ENCODE results near the gene IARS1.

IARS1 gene

GRCh38 chr9:92295240-92295790, 1.8 kb upstream of the IARS1 start:
- no peak for DNase-seq (ENCODE audit: low read depth)

DNA sequence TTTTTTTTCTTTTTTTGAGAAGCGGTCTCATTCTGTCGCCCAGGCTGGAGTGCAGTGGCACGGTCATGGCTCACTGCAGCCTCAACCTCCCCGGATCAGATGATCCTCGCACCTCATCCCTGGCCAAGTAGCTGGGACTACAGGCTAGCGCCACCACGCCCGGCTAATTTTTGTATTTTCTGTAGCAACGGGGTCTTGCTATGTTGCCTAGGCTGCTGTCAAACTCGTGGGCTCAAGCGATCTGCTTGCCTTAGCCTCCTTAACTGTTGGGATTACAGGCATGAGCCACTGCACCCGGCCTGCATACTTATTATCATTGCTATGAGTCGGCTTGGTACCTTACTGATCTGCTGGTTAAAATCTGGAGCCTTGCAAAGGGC, 790 bp upstream of the IARS1 start:
- DNase-seq (ENCODE audit: low read depth) = no peak

DNA sequence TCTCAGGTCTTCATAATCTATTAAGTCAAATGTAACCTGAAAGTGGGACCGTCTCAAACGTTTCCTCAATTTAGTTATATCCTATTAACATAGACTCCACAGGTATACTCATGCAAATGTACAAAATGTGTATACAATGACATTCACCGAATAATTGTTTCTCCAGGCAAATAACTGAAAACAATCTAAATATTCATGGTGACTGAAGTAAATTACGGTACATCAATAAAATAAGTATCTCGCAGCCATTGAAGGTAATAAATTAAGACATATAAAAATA, 482 bp downstream of the IARS1 start:
- DNase-seq (ENCODE audit: low read depth) = no peak

GRCh38 chr9:92292338-92293074, 991 bp downstream of the IARS1 start:
- no peak for DNase-seq (ENCODE audit: low read depth)

DNA sequence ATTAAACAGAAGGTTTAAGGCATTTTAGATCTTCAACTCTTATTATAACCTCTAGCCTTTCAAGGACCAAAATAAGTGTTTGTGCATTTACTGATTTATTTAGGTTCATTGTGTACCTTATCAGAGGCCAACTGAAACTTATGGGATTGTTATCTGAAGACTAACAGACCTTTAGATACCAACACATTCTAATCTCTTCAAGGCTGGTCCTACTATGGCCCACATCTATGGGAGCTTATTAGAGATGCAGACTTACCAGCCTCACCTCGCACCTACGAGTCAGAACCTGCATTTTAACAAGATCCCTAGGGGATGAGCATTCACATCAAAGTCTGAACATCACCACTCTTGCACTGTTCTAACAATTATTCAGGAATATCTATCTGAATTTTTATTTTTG, 1.9 kb downstream of the IARS1 start:
- no peak for DNase-seq (ENCODE audit: low read depth)

GRCh38 chr9:92290785-92291429, 2.6 kb downstream of the IARS1 start:
- no peak for DNase-seq (ENCODE audit: low read depth)

DNA sequence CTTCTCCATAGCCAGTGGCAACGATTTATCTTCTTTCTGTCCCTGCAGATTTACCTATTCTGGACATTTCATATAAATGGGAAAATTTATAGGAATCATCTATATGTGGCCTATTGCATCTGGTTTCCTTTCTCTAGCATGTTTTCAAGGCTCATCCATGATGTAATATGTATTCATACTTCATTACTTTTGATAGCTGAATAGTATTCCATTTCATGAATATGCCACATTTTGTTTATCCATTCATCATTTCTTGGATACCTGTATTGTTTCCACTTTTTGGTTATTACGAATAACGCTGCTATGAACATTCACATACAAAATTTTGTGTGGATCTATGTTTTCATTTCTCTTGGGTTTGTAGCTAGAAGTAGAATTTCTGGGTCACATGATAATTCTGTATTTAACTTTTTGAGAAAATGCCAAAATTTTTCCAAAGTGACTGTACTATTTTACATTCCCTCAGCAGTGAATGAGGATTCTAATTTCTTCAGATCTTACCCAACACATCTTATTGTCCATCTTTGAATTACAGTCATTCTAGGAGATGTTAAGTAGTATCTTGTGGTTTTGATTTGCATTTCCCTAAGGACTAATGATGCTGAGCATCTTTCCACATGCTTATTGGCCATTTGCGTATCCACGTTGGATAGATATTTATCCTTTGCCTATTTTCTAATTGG, 3.6 kb downstream of the IARS1 start:
- no peak for DNase-seq (ENCODE audit: low read depth)

GRCh38 chr9:92279302-92279701, 14.2 kb downstream of the IARS1 start:
- no peak for DNase-seq (ENCODE audit: low read depth)

DNA sequence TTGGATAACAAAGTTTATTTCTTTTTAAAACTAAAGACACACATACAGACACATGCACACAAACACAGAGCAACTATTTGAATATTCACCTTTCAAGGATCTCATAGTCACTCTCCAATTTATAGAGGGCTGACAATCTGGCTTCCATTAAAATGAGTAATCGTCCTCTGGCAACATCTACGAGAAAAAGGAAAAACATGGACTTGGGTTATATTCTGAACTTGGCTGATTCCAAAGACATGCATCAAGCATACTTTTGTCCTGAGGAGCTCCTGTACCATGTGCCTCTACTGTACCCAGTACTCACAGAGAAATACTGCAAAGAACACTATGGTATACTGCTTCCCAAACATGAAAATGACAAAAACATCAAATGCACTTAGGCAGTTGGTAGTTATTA, 15.4 kb downstream of the IARS1 start:
- no peak for DNase-seq (ENCODE audit: low read depth)

GRCh38 chr9:92276331-92277032, 17.0 kb downstream of the IARS1 start:
- no peak for DNase-seq (ENCODE audit: low read depth)

GRCh38 chr9:92275541-92275940, 18.0 kb downstream of the IARS1 start:
- no peak for DNase-seq (ENCODE audit: low read depth)

DNA sequence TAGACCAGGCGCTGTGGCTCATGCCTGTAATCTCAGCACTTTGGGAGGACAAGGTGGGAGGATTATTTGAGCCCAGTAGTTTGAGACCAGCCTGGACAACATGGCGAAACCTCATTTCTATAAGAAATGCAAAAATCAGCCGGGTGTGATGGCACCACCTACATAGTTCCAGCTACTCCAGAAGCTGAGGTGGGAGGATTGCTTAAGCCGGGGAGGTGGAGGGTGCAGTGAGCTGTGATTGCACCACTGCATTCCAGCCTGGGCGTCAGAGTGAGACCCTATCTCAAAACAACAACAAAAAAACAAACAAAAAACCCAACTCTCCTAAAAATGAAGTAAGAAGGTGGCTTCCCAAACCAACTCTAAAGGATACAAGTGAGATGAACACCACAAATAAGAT, 23.0 kb downstream of the IARS1 start:
- no peak for DNase-seq (ENCODE audit: low read depth)

DNA sequence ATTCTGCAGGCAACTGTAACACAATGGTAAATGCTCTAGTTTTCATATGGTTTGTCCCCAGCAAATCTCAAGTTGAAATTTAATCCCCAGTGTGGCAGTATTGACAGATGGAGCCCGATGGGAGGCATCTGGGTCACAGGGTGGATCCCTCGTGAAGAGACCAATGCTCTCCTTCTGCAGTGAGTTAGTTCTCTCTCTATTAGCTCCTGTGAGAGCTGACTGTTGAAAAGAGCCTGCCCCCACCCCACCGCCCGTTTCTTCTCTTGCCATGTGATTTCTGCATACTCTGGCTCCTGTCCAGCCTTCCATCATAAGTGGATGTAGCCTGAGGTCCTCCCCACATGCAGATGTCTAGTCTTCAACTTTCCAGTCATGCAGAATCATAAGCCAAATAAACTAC, 27.0 kb downstream of the IARS1 start:
- DNase-seq (ENCODE audit: low read depth) = no peak

DNA sequence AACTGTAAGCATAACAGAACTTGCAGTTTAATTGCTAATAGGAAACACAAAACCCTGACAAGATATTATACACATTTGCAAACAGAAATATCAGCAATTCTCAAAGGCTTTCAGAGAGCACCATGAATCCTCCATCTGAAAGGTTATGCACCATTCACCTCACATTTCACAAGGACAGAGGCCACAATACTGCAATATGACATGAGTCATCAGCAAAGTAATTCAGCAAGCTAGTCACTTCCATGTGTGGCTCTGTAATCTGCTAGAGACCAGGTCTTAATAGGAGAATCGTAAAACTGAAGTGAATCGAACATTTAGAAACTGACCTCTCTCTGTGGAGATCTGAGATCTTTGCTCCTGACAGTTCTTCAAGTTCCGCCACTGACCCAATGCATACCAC, 28.3 kb downstream of the IARS1 start:
- DNase-seq (ENCODE audit: low read depth) = no peak

DNA sequence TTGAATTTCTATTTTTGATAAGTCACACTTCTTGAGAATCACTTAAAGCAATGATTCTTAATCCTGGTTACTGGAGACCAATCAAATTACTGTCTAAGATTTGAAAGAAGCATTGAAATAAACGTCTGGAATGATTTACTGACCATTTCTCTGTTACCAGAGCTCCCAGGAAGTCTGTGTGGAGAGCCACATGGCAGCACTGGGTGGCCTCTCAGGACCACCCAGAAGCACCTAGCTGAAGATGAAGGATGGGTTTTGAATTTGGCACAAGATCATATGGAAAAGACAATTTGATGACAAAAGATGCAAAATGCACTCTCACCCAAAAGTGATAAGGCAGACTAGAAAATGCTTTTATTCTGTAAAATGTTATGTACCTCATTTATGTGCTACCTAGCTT, 30.4 kb downstream of the IARS1 start:
- DNase-seq (ENCODE audit: low read depth) = no peak

GRCh38 chr9:92257327-92257726, 36.2 kb downstream of the IARS1 start:
- no peak for DNase-seq (ENCODE audit: low read depth)

GRCh38 chr9:92254381-92255337, 38.8 kb downstream of the IARS1 start:
- no peak for DNase-seq (ENCODE audit: low read depth)

DNA sequence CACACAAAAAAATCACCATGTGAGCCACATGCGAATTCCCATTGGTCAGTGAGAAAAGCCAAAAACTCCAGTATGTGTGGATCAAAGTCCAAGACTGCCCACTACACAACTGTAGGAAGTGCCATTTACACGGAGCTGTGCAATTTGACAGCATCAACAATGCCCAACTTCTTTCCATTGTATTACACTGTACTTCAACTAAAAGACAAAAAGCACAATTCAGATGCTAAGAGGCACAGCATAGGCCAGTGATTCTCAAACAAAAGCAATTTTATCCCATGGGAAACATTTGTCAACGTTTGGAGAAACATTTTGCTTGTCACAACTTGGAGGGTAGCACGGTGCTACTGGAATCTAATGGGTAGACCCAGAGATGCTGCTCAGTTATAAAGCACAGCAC, 39.8 kb downstream of the IARS1 start:
- no peak for DNase-seq (ENCODE audit: low read depth)

GRCh38 chr9:92247981-92248380, 45.5 kb downstream of the IARS1 start:
- no peak for DNase-seq (ENCODE audit: low read depth)

GRCh38 chr9:92247296-92247695, 46.2 kb downstream of the IARS1 start:
- no peak for DNase-seq (ENCODE audit: low read depth)

DNA sequence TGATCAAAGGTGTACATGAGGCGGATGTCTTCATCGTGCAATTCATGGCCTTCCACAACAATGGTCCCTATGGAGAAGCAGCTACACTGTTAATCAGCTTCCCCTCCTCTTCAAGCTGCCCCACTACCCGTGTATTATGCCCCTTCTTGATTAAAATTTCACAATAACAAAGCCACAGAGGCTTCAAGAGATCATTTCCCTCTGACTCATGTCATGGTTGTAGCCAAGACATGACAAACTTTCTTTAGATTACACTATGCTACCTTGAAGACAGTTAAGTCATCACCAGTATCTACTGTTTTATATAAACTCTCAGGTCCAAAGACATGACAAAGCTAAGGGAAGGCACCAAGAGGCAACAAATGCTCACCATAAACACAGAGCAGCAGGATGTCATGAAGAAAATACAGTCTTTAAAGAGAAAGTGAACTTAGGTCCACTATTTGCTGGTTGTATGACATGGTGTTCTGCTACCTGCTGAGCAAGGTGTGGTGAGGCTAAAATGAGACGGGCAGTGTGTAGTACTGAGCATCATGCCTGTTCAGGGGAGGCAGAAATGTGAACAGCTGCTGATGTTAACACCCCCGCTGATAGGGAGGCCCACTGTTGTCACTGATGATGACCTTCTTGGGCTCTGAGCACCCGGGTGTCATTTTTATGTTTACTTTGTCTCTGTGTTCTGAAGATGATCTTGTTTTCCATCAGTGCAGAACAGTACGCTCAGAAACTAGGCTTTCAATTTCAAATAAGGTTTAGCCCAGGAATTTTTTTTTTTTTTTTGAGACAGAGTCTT, 48.3 kb downstream of the IARS1 start:
- no peak for DNase-seq (ENCODE audit: low read depth)

All from stimulated activated CD8-positive, alpha-beta memory T cell treated with anti-CD3 and anti-CD28 coated beads, Interleukin-15, amount 100 ng/mL, for 1 hour (primary cell).